ENCODE results near the gene ZNF488. TPM values are rescaled to one million over a fixed set of nuclear protein-coding genes. Genes with fewer than 3 reads are reported as not detected.

Gene ZNF488
- total RNA-seq, 4 donors from 2014 or later, result 0.24 to 0.56 (median 0.40) TPM; not detected in 1

DNA sequence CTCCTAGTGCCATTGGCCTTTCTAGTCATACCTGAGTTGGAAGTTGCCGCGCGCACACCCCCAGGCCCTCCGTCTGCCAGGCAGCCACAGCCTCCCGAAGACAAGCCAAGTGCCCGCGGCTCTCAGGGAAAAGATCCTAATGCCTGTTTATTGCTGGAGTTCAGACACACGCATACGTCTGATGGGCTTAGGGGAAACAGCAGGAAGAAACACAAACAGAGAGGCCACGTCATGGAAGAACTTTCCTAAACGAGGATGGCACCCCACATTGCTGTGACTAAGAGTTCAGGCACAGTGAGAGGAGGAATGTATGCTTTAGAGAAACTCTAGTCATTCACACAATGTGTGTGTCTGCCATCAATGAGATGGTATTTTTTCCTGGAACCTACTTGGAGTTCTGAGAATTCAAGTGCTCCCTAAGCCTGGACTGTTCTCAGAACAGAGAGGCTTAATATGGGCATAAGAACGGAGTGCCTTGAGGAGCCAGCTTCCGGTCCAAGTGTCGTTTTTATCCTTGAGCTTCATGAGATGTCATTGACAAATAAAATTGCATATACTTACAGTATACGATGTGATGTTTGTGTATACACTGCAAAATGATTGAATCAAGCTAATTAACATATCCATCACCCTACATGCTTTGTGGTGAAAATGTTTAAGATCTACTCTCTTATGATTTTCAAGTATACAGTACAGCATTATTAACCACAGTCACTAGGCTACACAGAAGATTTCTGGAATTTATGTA is 47.5 kb downstream of the ZNF488 start:
- no peaks in the 10 kb centered on the region for H3K9me3 ChIP-seq
- TF ChIP-seq POLR2A (IDR thresholded peaks at IDR 0.05), result no peak
- TF ChIP-seq CTCF (IDR thresholded peaks at IDR 0.05), result no peak
- no peak overlapping the region for H3K4me3 ChIP-seq (replicated peaks in 1 of 3)
- no peaks in the 10 kb centered on the region for H3K27me3 ChIP-seq
- H3K4me1 ChIP-seq, result no peaks in the 10 kb centered on the region
- intact Hi-C loops (cut with DNase I), result no loop called here
- H3K27ac ChIP-seq, result no peak overlapping the region
- 80 to 81% methylated on average over 15 of the region's 15 CpGs for WGBS, 2 donors
- DNase-seq, result no peak
- no peaks in the 10 kb centered on the region for H3K36me3 ChIP-seq

DNA sequence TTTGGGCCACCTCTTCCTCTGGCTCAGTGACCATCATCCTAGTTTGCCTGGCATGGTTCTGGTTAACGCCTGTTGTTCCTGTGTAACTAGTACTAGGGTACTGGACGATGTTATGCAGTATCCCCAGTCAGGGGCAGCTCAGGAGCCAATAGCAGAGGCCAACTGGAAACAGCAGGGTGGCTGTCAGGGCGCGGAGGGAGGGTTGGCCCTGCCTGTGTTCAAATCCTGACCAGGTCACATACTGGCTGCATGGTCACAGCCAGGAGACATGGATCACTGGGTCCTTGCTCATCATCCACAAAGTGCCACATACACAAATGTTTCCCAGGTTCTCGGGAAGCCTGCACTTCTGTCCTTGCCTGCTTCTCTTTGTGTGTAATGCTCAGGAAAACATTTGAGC is 48.2 kb downstream of the ZNF488 start:
- intact Hi-C loops (cut with DNase I), result no loop called here
- DNase-seq, result no peak
- no peak overlapping the region for H3K4me3 ChIP-seq (replicated peaks in 1 of 3)
- H3K4me1 ChIP-seq, result no peaks in the 10 kb centered on the region
- WGBS, 2 donors, result 89% methylated on average over 5 of the region's 5 CpGs
- H3K27ac ChIP-seq, result no peak overlapping the region
- no peaks in the 10 kb centered on the region for H3K36me3 ChIP-seq
- TF ChIP-seq POLR2A (IDR thresholded peaks at IDR 0.05) (no peak), CTCF (IDR thresholded peaks at IDR 0.05) (no peak)
- H3K9me3 ChIP-seq, result no peaks in the 10 kb centered on the region
- H3K27me3 ChIP-seq, result no peaks in the 10 kb centered on the region

DNA sequence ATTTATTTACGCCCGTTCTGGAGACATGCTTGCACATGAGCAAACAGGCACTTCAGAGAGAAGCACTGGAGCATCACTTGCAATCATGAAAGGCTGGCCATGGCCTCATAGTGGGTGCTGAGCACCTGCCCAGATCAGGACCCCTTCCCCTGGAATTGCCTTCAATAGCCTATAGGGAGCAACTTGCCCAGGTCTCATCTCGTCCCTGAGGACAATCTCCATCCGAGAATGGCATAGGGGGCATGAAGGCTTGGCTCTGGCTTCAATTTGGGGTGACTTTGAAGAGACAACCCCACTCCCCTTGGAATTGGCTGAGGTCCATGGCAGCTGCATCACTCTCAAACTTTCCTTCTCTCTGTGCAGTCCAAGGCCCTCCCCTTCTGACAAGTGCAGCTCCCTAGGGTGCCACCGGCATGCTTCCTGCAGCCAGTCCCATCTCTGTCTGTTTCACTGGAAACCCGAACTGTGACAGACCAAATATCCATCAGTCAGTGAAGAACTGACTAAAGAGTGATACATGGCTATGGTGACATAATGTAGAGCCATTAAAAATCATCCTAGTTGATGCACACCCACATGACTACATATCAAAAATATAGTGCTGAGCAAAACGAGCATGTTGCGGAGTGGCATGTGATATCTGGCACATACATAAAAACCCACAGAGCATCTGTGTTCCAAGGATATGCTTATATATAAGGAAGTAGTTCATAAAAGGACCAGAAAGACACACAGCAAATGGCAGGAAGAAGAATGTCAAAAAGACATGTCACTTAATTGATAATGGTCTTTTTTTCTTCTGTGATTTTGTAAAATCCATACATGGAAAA is 49.4 kb downstream of the ZNF488 start:
- Histone ChIP-seq H3K27ac (no peak overlapping the region), H3K27me3 (no peaks in the 10 kb centered on the region), H3K36me3 (no peaks in the 10 kb centered on the region), H3K9me3 (no peaks in the 10 kb centered on the region), H3K4me1 (no peaks in the 10 kb centered on the region), H3K4me3 (replicated peaks in 1 of 3) (no peak overlapping the region)
- no peak for DNase-seq
- 81 to 84% methylated on average over 8 of the region's 8 CpGs for WGBS, 2 donors
- intact Hi-C loops (cut with DNase I), result no loop called here
- TF ChIP-seq POLR2A (IDR thresholded peaks at IDR 0.05) (no peak), CTCF (IDR thresholded peaks at IDR 0.05) (no peak)

- intact Hi-C loops (cut with DNase I), result no loop called here
- H3K4me3 ChIP-seq (replicated peaks in 1 of 3), result no peak overlapping the region
- H3K27me3 ChIP-seq, result no peaks in the 10 kb centered on the region
- no peak for DNase-seq
- H3K9me3 ChIP-seq, result no peaks in the 10 kb centered on the region
- no peaks in the 10 kb centered on the region for H3K4me1 ChIP-seq
- no peaks in the 10 kb centered on the region for H3K36me3 ChIP-seq
- TF ChIP-seq CTCF (IDR thresholded peaks at IDR 0.05) (no peak), POLR2A (IDR thresholded peaks at IDR 0.05) (no peak)
- no peak overlapping the region for H3K27ac ChIP-seq
- WGBS, 2 donors, result 92% methylated on average over 6 of the region's 6 CpGs
Measured at GRCh38 chr10:47333532-47333931, 50.6 kb downstream of the ZNF488 start.

GRCh38 chr10:47332946-47333345 is 51.1 kb downstream of the ZNF488 start:
- Histone ChIP-seq H3K27me3 (no peaks in the 10 kb centered on the region), H3K36me3 (no peaks in the 10 kb centered on the region), H3K27ac (no peak overlapping the region), H3K4me1 (no peaks in the 10 kb centered on the region), H3K9me3 (no peaks in the 10 kb centered on the region), H3K4me3 (replicated peaks in 1 of 3) (no peak overlapping the region)
- DNase-seq, result no peak
- no peak for TF ChIP-seq CTCF (IDR thresholded peaks at IDR 0.05)
- no peak for TF ChIP-seq POLR2A (IDR thresholded peaks at IDR 0.05)
- intact Hi-C loops (cut with DNase I), result no loop called here
- 89% methylated on average over 3 of the region's 3 CpGs for WGBS, 2 donors
